IMR-90 (cell line): ENCODE results near the gene TBC1D4. TPM values are rescaled to one million over a fixed set of nuclear protein-coding genes. Genes with fewer than 3 reads are reported as not detected.

Source experiments
- ATAC-seq: fragments of 200-7000 bp; cut with Tn5 transposase; 2 replicates; pipeline ENCODE4 v1.9.1; 2020; ENCODE audit warnings: low read depth, mild to moderate bottlenecking, moderate library complexity
- BruUV-seq: library from RNA; stranded (reverse); fragments of 400-500 nt; replicated peaks from 2 replicates; lab custom pipeline; 2021; lab: Mats Ljungman, UMichigan
- CTCF ChIA-PET: fragments of 300-600 bp; formaldehyde crosslinking; extraction: SDS; loops from one replicate; lab custom pipeline; 2021; ENCODE audit warnings: antibody characterized with exemption; lab: Yijun Ruan, JAX
- POLR2A ChIA-PET: fragments of 300-600 bp; sonication (Branson Sonifier 250); formaldehyde crosslinking; loops from one replicate; lab custom pipeline; 2022; ENCODE audit warnings: antibody characterized with exemption; ENCODE audit not compliant: unreplicated experiment; lab: Charles Lee
- DNase-seq: peaks from one replicate; pipeline ENCODE4 v3.0.0; 2013
- H2AFZ ChIP-seq: replicated peaks from 2 replicates; pipeline ENCODE3; 2013; ENCODE audit warnings: low read length, mild to moderate bottlenecking; ENCODE audit not compliant: poor library complexity
- H2AK5ac ChIP-seq: 2 replicates; pipeline ENCODE4 v1.6.1; 2013; ENCODE audit warnings: low read depth, low read length, inconsistent platforms
- H2AK9ac ChIP-seq: replicated peaks from 2 replicates; pipeline ENCODE3; 2013; ENCODE audit warnings: mild to moderate bottlenecking, low read depth, low read length, moderate library complexity; ENCODE audit not compliant: poor library complexity
- H2BK120ac ChIP-seq: 2 replicates; pipeline ENCODE4 v1.6.1; 2013; ENCODE audit warnings: low read depth, low read length, inconsistent platforms
- H2BK15ac ChIP-seq: 3 replicates; pipeline ENCODE4 v1.6.1; 2013; ENCODE audit warnings: low read depth, low read length, inconsistent platforms
- H2BK20ac ChIP-seq: 2 replicates; pipeline ENCODE4 v1.6.1; 2013; ENCODE audit warnings: low read depth, mild to moderate bottlenecking, inconsistent platforms, low read length, moderate library complexity
- H2BK5ac ChIP-seq: 2 replicates; pipeline ENCODE4 v1.6.1; 2013; ENCODE audit warnings: mild to moderate bottlenecking, low read depth, low read length, inconsistent platforms; ENCODE audit not compliant: poor library complexity, severe bottlenecking
- H3K14ac ChIP-seq: replicated peaks from 2 replicates; pipeline ENCODE4 v1.6.1; 2013; ENCODE audit warnings: low read depth, low read length, inconsistent platforms
- H3K18ac ChIP-seq: 2 replicates; pipeline ENCODE4 v1.6.1; 2013; ENCODE audit warnings: low read depth, low read length, control low read depth
- H3K23ac ChIP-seq: 2 replicates; pipeline ENCODE4 v1.6.1; 2013; ENCODE audit warnings: low read depth, low read length, inconsistent platforms
- H3K27ac ChIP-seq: 2 replicates; pipeline ENCODE4 v1.5.1; 2013; ENCODE audit warnings: mild to moderate bottlenecking, control low read depth, low read length; ENCODE audit not compliant: insufficient read depth
- H3K27me3 ChIP-seq: 2 replicates; pipeline ENCODE4 v1.6.1; 2013; ENCODE audit warnings: low read length; ENCODE audit not compliant: control insufficient read depth, insufficient read depth
- H3K36me3 ChIP-seq: 2 replicates; pipeline ENCODE4 v1.6.1; 2013; ENCODE audit warnings: low read length, mixed read lengths; ENCODE audit not compliant: control insufficient read depth, insufficient read depth
- H3K4ac ChIP-seq: 2 replicates; pipeline ENCODE4 v1.6.1; 2013; ENCODE audit warnings: low read depth, low read length, inconsistent platforms
- H3K4me1 ChIP-seq: 2 replicates; pipeline ENCODE4 v1.6.1; 2013; ENCODE audit warnings: low read length, mixed read lengths; ENCODE audit not compliant: control insufficient read depth, insufficient read depth
- H3K4me2 ChIP-seq: 2 replicates; pipeline ENCODE4 v1.6.1; 2013; ENCODE audit warnings: low read depth, mild to moderate bottlenecking, control low read depth, low read length, moderate library complexity
- H3K4me3 ChIP-seq: 2 replicates; pipeline ENCODE4 v1.5.1; 2013; ENCODE audit warnings: low read depth, mild to moderate bottlenecking, control low read depth, low read length, moderate library complexity; ENCODE audit not compliant: insufficient read depth
- H3K56ac ChIP-seq: 2 replicates; pipeline ENCODE4 v1.6.1; 2013; ENCODE audit warnings: low read length, inconsistent platforms; ENCODE audit not compliant: insufficient read depth; ENCODE audit errors: extremely low read depth
- H3K79me1 ChIP-seq, 2 experiments: 2 replicates each; pipeline ENCODE4 v1.6.1; 2013; ENCODE audit warnings: low read length in 2 of 2, inconsistent platforms in 1 of 2, low read depth in 1 of 2
- H3K9ac ChIP-seq: 2 replicates; pipeline ENCODE4 v1.6.1; 2013; ENCODE audit warnings: low read depth, low read length, control low read depth
- H3K9me1 ChIP-seq: 2 replicates; pipeline ENCODE4 v1.6.1; 2013; ENCODE audit warnings: low read length, inconsistent platforms; ENCODE audit not compliant: insufficient read depth
- H3K9me3 ChIP-seq: 2 replicates; pipeline ENCODE4 v1.6.1; 2013; ENCODE audit warnings: low read length; ENCODE audit not compliant: control insufficient read depth, insufficient read depth
- H4K20me1 ChIP-seq: 2 replicates; pipeline ENCODE4 v1.6.1; 2013; ENCODE audit warnings: low read length, inconsistent platforms; ENCODE audit not compliant: insufficient read depth
- H4K5ac ChIP-seq: 2 replicates; pipeline ENCODE4 v1.6.1; 2013; ENCODE audit warnings: mild to moderate bottlenecking, low read depth, low read length, control low read depth
- H4K8ac ChIP-seq, 2 experiments: 2 replicates each; pipeline ENCODE4 v1.6.1; 2013; ENCODE audit warnings: low read depth in 2 of 2, low read length in 2 of 2, control low read depth in 1 of 2, inconsistent platforms in 1 of 2
- H4K91ac ChIP-seq: 2 replicates; pipeline ENCODE4 v1.6.1; 2013; ENCODE audit warnings: low read depth, low read length, inconsistent platforms; ENCODE audit not compliant: insufficient read depth
- BHLHE40 ChIP-seq: fragments of 150-350 bp; IDR thresholded peaks from 2 replicates; pipeline ENCODE4 v1.6.1; 2016; ENCODE audit warnings: mild to moderate bottlenecking, low read depth, low read length
- MAFK ChIP-seq: IDR thresholded peaks from 2 replicates; pipeline ENCODE4 v1.6.1; 2012; ENCODE audit warnings: low read depth, low read length, improper control_type of control experiment
- MXI1 ChIP-seq: IDR thresholded peaks from 2 replicates; pipeline ENCODE4 v1.6.1; 2012; ENCODE audit warnings: low read depth, mild to moderate bottlenecking, low read length, moderate library complexity, borderline replicate concordance
- NFE2L2 ChIP-seq: fragments of 150-350 bp; IDR thresholded peaks from 2 replicates; pipeline ENCODE4 v1.6.1; 2016; ENCODE audit warnings: low read depth, mild to moderate bottlenecking, low read length
- POLR2A ChIP-seq: IDR thresholded peaks from 2 replicates; pipeline ENCODE4 v1.6.1; 2012; ENCODE audit warnings: mild to moderate bottlenecking, low read depth, low read length
- RAD21 ChIP-seq: IDR thresholded peaks from 2 replicates; pipeline ENCODE4 v1.6.1; 2012; ENCODE audit warnings: low read length, improper control_type of control experiment
- RCOR1 ChIP-seq: IDR thresholded peaks from 2 replicates; pipeline ENCODE4 v1.6.1; 2012; ENCODE audit warnings: mild to moderate bottlenecking, low read length, improper control_type of control experiment; ENCODE audit not compliant: insufficient replicate concordance
- RFX5 ChIP-seq: IDR thresholded peaks from 2 replicates; pipeline ENCODE4 v1.8.0; 2012; ENCODE audit warnings: low read depth, mild to moderate bottlenecking, low read length, moderate library complexity
- USF2 ChIP-seq: fragments of 150-350 bp; IDR thresholded peaks from 2 replicates; pipeline ENCODE4 v1.6.1; 2017; ENCODE audit warnings: mild to moderate bottlenecking, antibody characterized with exemption, low read length, low read depth
- WGBS, 2 experiments: methylation state at CpG; one replicate each; pipeline versions ENCODE4 v1.1.5 to v1.1.7; 2013; ENCODE audit warnings: missing lambda C conversion rate in 2 of 2; ENCODE audit not compliant: insufficient read length in 1 of 2; ENCODE audit errors: extremely low coverage in 2 of 2; 5-methylcytosine and 5-hydroxymethylcytosine counted together
- dilution Hi-C: fragments of 300-500 bp; cut with HindIII; formaldehyde crosslinking; loops from one replicate; pipeline ENCODE4 v1.14.3; 2018; ENCODE audit warnings: low sequenced_read_pairs; ENCODE audit not compliant: unreplicated experiment
- in situ Hi-C: fragments of 300-500 bp; cut with MboI; formaldehyde crosslinking; loops from 3 replicates; pipeline ENCODE4 v1.14.3; 2019; ENCODE audit warnings: low sequenced_read_pairs, inconsistent platforms, mixed read lengths
- intact Hi-C: fragments of 100-400 bp; cut with micrococcal nuclease; formaldehyde crosslinking; loops from 2 replicates; pipeline ENCODE4 v1.10.0; 2022
- polyA plus RNA-seq, 3 experiments: library from polyadenylated mRNA; depleted of rRNA; stranded (reverse); fragments of >200 nt; gene quantifications; 2 replicates each; pipeline ENCODE4 v1.2.3, GENCODE V29; 2012; ENCODE audit warnings: low replicate concordance in 1 of 3
- total RNA-seq: library from RNA; depleted of rRNA; stranded (reverse); fragments of >200 nt; gene quantifications from 2 replicates; pipeline ENCODE4 v1.2.3, GENCODE V29; 2012

The TBC1D4 gene
- total and polyA plus RNA-seq, 2 of the 4 experiments (the other 2 are of a cell fraction), result 7.5 to 22.8 TPM

- Histone ChIP-seq H3K18ac (no peak overlapping the region), H3K23ac (no peak overlapping the region), H4K20me1 (no peaks in the 10 kb centered on the region), H3K4me1 (peaks cover 2% of the 10 kb centered on the region; the same call in 1 of the 2 replicates), H3K56ac (no peak overlapping the region), H3K27me3 (no peaks in the 10 kb centered on the region), H3K4me2 (no peak overlapping the region), H4K8ac (no peak overlapping the region), H2BK120ac (no peak overlapping the region), H2BK5ac (no peak overlapping the region), H2BK15ac (no peak overlapping the region), H3K4me3 (no peak overlapping the region), H2AK9ac (no peak overlapping the region), H2AFZ (no peak overlapping the region), H4K5ac (no peak overlapping the region), H2BK20ac (no peak overlapping the region), H3K14ac (no peak overlapping the region), H3K4ac (no peak overlapping the region), H3K9ac (no peak overlapping the region), H3K79me1 (peaks cover 6 to 7% of the 10 kb centered on the region in 2 experiments; a peak in 2 of 4 replicates), H2AK5ac (no peak overlapping the region), H4K91ac (no peak overlapping the region), H3K9me1 (peaks cover 3% of the 10 kb centered on the region; the same call in 1 of the 2 replicates), H3K36me3 (no peaks in the 10 kb centered on the region), H3K27ac (no peak overlapping the region), H3K9me3 (no peaks in the 10 kb centered on the region)
- intact Hi-C loops (no loop called here), in situ Hi-C loops (no loop called here), dilution Hi-C loops (no loop called here)
- DNase-seq (no peak), ATAC-seq (no peak)
- 100% methylated on average over 1 of the region's 5 CpGs; no CpG with 5 or more reads in 1 of the 2 experiments for WGBS, 2 experiments
- no peak for TF ChIP-seq RCOR1
- TF ChIP-seq RFX5, result no peak
- TF ChIP-seq RAD21, result no peak
- TF ChIP-seq POLR2A, result no peak
- no peak for TF ChIP-seq BHLHE40
- no peak for TF ChIP-seq MAFK
- TF ChIP-seq MXI1, result no peak
- no peak for TF ChIP-seq USF2
- TF ChIP-seq NFE2L2, result no peak
- CTCF ChIA-PET, result interaction anchor here (0.6 kb wide), 1 partner anchor 182 kb away, joined by 3 read pairs; no protein-coding TSS in a partner anchor
- POLR2A ChIA-PET, result no interaction called here
- no TSS peak for BruUV-seq
These were observed 74.0 kb downstream of the TBC1D4 start for GRCh38 chr13:75407998-75408397.
